Anterior cingulate cortex (tissue), 58 donors: ENCODE results near the gene AKAP1.

Experiments used
- DNase-seq, 58 donors: peaks; one replicate each; lab custom pipeline; 2025; lab: John Stamatoyannopoulos, UW

Gene AKAP1, protein sequence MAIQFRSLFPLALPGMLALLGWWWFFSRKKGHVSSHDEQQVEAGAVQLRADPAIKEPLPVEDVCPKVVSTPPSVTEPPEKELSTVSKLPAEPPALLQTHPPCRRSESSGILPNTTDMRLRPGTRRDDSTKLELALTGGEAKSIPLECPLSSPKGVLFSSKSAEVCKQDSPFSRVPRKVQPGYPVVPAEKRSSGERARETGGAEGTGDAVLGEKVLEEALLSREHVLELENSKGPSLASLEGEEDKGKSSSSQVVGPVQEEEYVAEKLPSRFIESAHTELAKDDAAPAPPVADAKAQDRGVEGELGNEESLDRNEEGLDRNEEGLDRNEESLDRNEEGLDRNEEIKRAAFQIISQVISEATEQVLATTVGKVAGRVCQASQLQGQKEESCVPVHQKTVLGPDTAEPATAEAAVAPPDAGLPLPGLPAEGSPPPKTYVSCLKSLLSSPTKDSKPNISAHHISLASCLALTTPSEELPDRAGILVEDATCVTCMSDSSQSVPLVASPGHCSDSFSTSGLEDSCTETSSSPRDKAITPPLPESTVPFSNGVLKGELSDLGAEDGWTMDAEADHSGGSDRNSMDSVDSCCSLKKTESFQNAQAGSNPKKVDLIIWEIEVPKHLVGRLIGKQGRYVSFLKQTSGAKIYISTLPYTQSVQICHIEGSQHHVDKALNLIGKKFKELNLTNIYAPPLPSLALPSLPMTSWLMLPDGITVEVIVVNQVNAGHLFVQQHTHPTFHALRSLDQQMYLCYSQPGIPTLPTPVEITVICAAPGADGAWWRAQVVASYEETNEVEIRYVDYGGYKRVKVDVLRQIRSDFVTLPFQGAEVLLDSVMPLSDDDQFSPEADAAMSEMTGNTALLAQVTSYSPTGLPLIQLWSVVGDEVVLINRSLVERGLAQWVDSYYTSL

DNA sequence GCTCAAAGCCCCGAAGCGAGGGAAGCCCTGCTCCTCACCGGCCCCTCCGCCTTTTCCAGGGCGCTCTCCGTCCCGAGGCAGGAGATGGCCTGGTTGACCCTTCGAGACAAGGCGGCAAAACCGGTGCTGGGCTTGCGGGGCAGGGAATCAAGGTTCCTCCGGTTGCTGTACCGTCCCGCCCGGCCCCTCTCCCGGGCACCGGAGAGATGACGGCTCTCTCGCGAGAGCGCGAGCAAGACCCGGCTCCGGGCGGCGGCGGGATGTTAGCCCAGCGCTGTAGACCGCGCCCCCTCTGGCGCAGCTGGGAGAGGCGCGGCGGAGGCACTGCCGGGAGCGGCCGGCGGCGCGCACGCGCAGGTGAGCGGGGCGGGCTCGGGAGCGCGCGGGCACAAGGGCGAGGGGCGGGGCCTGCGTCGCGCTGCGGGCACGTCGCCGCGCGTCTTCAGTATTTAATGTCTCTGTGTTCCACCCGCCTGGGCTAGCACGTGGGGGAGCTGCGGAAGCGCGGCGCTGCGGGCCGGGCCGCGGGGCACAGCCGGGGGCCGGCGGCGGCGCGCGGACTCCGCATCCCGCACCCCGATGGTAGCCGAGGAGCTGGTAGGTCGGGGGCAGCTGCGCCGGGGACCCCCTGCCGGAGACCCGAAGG is at the start of gene AKAP1:
Gene AKAP1 (plus strand): TSS at position 445 of the 646 bp plus-strand sequence. CDS start 20,219 bp downstream, outside the sequence.
- peak; percentile 47 to 96 (median 90) for DNase-seq

DNA sequence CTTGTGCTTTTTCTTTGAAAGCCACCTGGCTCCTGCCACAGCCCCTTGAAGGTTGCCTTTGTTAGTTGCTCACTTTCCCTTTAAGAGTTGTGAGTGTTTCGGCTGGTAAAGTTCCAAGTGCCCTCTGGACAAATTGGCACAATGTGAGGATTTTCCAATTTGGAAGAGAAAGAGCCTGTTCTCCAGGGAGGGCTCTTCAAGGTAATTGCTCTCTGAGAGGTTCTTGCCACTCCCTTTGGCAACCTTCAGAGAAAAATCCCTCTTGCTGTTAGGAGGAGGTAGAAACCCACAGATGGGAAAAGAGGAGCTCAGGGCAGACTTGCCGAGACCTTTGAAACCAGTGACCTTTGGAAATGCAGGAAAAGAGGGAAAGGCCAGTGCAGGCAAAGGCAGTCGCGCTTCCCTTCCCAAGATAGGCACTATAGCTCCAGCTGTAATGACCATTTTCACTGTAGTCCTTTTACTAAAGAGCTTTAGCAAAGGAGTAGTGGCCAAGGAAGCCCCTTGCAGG is 49.0 kb upstream of the AKAP1 start:
- no peak for DNase-seq

- DNase-seq = no peak
These were observed 47.6 kb upstream of the AKAP1 start for GRCh38 chr17:57037411-57037810.

GRCh38 chr17:57038486-57038885 is 46.6 kb upstream of the AKAP1 start:
- no peak for DNase-seq

DNA sequence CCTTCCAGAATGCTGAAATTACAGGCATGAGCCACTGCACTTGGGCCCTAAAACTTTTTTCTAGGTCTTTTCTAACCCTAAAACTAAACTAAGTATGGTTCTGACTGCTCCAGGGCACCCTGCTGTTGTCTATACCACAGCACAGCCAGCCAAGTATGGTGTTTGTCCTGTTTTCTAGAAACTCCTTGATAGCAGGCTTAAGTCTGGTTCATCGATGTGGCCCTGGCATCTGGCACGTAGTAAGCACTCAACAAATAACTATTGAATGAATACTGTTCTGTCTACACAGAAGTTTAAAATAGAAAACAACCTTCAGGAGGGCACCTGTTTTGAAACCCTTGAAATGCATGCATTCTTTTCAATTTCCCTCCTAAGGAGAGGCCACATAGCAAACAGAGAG is 44.5 kb upstream of the AKAP1 start:
- DNase-seq = no peak

GRCh38 chr17:57043276-57043675 is 41.8 kb upstream of the AKAP1 start:
- DNase-seq = no peak

GRCh38 chr17:57044976-57045867 is 39.8 kb upstream of the AKAP1 start:
- no peak for DNase-seq

DNA sequence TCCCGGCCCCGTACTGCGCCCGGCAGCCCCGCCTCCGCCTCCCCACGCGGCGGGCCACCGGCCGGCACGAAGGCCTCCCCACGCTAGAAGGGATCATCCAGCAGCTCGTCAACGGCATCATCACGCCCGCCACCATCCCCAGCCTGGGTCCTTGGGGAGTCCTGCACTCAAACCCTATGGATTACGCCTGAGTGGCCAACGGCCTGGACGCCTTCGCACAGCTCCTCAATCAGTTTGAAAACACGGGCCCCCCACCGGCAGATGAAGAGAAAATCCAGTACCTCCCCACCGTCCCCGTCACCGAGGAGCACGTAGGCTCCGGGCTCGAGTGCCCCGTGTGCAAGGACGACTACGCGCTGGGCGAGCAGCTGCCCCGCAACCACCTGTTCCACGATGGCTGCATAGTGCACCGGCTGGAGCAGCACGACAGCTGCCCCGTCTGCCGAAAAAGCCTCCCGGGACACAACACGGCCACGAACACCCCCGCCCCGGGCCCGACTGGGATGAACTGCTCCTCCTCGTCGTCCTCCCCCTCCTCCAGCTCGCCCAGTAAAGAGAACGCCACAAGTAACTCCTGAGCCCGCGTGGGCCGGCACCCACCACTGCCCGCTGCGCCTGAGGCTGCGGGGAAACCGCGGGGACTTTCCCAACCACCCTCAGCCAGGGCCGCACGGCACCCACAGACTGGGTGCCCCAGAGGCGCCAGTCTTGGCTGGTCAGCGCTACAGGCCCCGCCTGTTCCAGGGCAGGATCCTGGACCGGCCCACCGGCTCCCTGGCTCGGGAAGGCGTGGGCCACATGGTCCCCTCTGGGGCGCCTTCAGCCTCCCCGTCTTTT is 39.0 kb upstream of the AKAP1 start:
- no peak for DNase-seq

DNA sequence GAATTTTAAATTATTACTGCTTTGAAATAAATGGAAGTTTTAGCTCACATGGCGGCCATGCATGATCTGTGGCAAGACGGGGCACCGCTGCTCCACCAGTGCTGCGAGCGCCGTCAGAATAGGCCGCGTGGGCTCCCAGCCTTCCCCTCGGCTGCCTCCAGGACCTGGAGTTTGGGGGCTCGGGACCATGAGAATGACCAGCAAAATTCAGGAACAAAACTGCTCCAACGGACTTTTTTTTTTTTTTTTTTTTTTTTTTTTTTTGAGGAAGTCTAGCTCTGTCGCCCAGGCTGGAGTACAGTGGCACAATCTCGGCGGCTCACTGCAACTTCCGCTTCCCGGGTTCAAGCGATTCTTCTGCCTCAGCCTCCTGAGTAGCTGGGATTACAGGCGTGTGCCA is 38.3 kb upstream of the AKAP1 start:
- DNase-seq = no peak

DNA sequence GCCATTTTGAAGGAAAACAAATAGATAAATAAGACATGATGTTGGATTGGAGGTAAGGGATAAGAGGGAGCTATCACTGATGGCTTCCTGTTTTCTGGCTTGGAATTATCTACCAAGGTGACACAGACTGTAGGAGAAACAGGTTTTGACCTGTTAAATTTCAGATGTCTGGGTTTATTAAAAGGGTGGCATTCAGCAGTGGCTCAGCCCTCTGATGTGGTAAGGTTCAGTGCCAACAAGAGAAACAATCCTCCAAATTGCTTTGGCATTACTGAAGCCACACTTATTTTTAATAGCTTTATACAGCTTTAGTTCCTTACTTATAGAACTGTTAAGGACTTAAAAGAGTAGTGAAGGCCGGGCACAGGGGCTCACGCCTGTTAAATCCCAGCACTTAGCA is 37.0 kb upstream of the AKAP1 start:
- DNase-seq = no peak

GRCh38 chr17:57050306-57050705 is 34.7 kb upstream of the AKAP1 start:
- DNase-seq = no peak

DNA sequence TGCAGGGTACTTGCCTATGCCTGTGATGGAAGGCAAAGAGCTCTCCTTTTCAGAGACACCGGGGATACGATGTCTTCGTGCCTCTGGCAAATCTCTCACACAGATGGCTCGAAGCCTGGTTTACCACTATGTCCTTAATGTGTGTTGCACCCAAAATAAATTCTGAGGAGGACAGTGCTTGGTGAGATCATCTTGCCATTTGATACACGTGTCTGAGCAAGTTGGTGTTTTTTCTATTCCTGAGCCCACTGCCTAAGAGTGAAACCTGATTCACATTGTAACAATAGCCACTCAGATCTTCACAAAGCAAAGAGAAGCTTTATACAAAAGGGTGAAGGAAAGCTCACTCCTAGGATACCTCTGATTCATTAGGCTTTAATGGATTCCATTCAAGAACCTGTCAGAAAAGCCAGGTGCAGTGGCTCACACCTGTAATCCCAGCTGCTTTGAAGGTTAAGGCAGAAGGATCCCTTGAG is 33.1 kb upstream of the AKAP1 start:
- DNase-seq = peak in 12 of 58 donors; percentile 7 to 69 (median 16)

GRCh38 chr17:57062865-57063264 is 22.2 kb upstream of the AKAP1 start:
- no peak for DNase-seq

- no peak for DNase-seq
These were observed 17.9 kb upstream of the AKAP1 start for GRCh38 chr17:57067162-57067561.

DNA sequence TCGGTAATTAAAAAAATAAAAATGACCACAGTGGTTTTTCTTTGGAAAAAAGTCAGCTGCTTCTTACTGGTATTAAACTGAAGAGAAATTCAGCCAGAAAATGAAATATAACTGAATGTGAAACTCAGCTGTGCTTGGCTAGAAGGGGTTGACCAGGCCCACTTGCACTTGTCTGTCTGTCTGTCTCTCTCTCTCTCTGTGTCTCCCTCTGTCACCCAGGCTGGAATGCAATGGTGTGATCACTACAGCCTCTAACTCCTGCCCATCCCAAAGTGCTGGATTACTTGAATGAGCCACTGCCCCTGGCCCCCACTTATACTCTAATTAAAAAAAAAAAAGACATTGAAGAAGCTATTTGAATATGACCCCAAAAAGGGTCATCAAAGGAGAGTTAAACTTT is 17.3 kb upstream of the AKAP1 start:
- DNase-seq = no peak

- no peak for DNase-seq
These were observed 16.8 kb upstream of the AKAP1 start for GRCh38 chr17:57068222-57068658.

DNA sequence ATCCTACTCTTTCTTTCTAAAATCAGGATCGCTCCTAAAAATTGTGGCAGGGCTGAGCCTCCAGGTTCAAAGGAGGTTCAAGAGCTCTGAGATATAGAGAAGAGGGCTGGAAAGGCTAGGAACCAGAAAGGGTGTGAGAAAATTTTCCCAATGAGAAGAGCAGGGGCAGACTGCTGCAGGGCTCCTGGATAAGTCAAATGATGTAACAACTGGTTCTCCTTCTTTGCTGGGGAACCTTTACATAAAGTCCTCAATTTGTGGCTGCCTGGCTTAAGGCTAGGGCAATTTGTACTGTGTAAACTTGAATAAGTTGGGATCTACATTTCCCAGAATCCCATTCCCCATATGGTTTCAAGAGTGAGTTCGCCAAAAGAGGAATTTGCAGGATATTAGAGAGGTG is 16.3 kb upstream of the AKAP1 start:
- no peak for DNase-seq
